GM12878 (cell line): Measurements from ENCODE around the gene OPCML. TPM values are rescaled to one million over a fixed set of nuclear protein-coding genes. Genes with fewer than 3 reads are reported as not detected.

Source experiments
- ATAC-seq: fragments of 200-7000 bp; cut with Tn5 transposase; 3 replicates; pipeline ENCODE4 v1.9.1; 2020; ENCODE audit warnings: mild to moderate bottlenecking, moderate library complexity
- BruUV-seq: library from RNA; stranded (reverse); fragments of 400-500 nt; replicated peaks from 2 replicates; lab custom pipeline; 2021; lab: Mats Ljungman, UMichigan
- CTCF ChIA-PET: fragments of 300-600 bp; sonication (Branson Sonifier 250); formaldehyde crosslinking; extraction: SDS; loops from one replicate; lab custom pipeline; 2021; ENCODE audit warnings: inconsistent platforms; lab: Yijun Ruan, JAX
- POLR2A ChIA-PET: fragments of 350-600 bp; formaldehyde crosslinking; extraction: SDS; loops from one replicate; lab custom pipeline; 2021; ENCODE audit warnings: inconsistent platforms; lab: Charles Lee
- RAD21 ChIA-PET: fragments of 300-600 bp; sonication (Branson Sonifier 250); formaldehyde crosslinking; loops from one replicate; lab custom pipeline; 2023; ENCODE audit warnings: antibody characterized with exemption; ENCODE audit not compliant: unreplicated experiment; lab: Charles Lee
- SMC1A ChIA-PET: fragments of 300-600 bp; sonication (Branson Sonifier 250); formaldehyde crosslinking; loops from one replicate; lab custom pipeline; 2023; ENCODE audit not compliant: unreplicated experiment, uncharacterized antibody; lab: Charles Lee
- DNase-seq: peaks from one replicate; pipeline ENCODE4 v3.0.0-alpha.2; 2011; ENCODE audit warnings: low read depth, low spot score
- FAIRE-seq: peaks from 3 replicates; lab custom pipeline; 2011; peaks lifted over from hg19 to GRCh38; lab: Jason Lieb, UNC
- H2AFZ ChIP-seq: 2 replicates; pipeline ENCODE4 v1.6.0; 2011; ENCODE audit warnings: low read depth, low read length, control low read depth; ENCODE audit not compliant: control insufficient read depth
- H3K27ac ChIP-seq: 2 replicates; pipeline ENCODE4 v1.5.1; 2011; ENCODE audit warnings: control low read depth; ENCODE audit not compliant: control insufficient read depth, insufficient read depth
- H3K27me3 ChIP-seq, 2 experiments: replicated peaks in 1 of 2; 2 replicates each; pipeline versions ENCODE4 v1.6.0 to v1.6.1; 2011; ENCODE audit warnings: low read length in 1 of 2; ENCODE audit not compliant: control insufficient read depth in 2 of 2, insufficient read depth in 2 of 2
- H3K36me3 ChIP-seq, 2 experiments: 2 replicates each; pipeline ENCODE4 v1.5.1; 2011; ENCODE audit warnings: low read length in 1 of 2; ENCODE audit not compliant: control insufficient read depth in 2 of 2, insufficient read depth in 2 of 2
- H3K4me1 ChIP-seq: 2 replicates; pipeline ENCODE4 v1.6.1; 2011; ENCODE audit warnings: mild to moderate bottlenecking, low read length, moderate library complexity, mixed read lengths; ENCODE audit not compliant: control insufficient read depth, insufficient read depth
- H3K4me2 ChIP-seq: 2 replicates; pipeline ENCODE4 v1.6.0; 2011; ENCODE audit warnings: control low read depth; ENCODE audit not compliant: control insufficient read depth, insufficient read depth
- H3K4me3 ChIP-seq: fragments of 200-600 bp; sonication (generic); 2 replicates; pipeline ENCODE4 v1.5.1; 2016
- H3K79me2 ChIP-seq: 2 replicates; pipeline ENCODE4 v1.6.0; 2011; ENCODE audit warnings: low read length; ENCODE audit not compliant: control insufficient read depth, insufficient read depth
- H3K9ac ChIP-seq: 2 replicates; pipeline ENCODE4 v1.8.0; 2011; ENCODE audit warnings: low read length, control low read depth, mixed read lengths; ENCODE audit not compliant: control insufficient read depth, insufficient read depth
- H3K9me3 ChIP-seq: replicated peaks from 3 replicates; pipeline ENCODE4 v1.5.1; 2011; ENCODE audit warnings: mild to moderate bottlenecking, low read length; ENCODE audit not compliant: control insufficient read depth, insufficient read depth
- H4K20me1 ChIP-seq: 2 replicates; pipeline ENCODE4 v1.6.0; 2011; ENCODE audit not compliant: control insufficient read depth, insufficient read depth
- BRCA1 ChIP-seq: IDR thresholded peaks from 2 replicates; pipeline ENCODE4 v1.6.1; 2011; ENCODE audit warnings: low read depth, low read length, improper control_type of control experiment
- CREB1 ChIP-seq: IDR thresholded peaks from 2 replicates; pipeline ENCODE4 v1.6.1; 2012; ENCODE audit warnings: low read depth, mild to moderate bottlenecking, inconsistent platforms
- IRF4 ChIP-seq: IDR thresholded peaks from 2 replicates; pipeline ENCODE4 v1.6.1; 2011; ENCODE audit warnings: low read depth, low read length
- JUND ChIP-seq: IDR thresholded peaks from 2 replicates; pipeline ENCODE4 v1.6.1; 2012; ENCODE audit warnings: low read depth, mild to moderate bottlenecking, low read length, improper control_type of control experiment, moderate library complexity
- NFYA ChIP-seq: IDR thresholded peaks from 2 replicates; pipeline ENCODE4 v1.6.1; 2011; ENCODE audit warnings: low read depth, mild to moderate bottlenecking, low read length, improper control_type of control experiment, borderline replicate concordance
- PAX5 ChIP-seq: IDR thresholded peaks from 2 replicates; pipeline ENCODE4 v1.6.1; 2011; ENCODE audit warnings: low read depth, low read length, borderline replicate concordance
- POLR2AphosphoS2 ChIP-seq: IDR thresholded peaks from 2 replicates; pipeline ENCODE4 v1.6.1; 2011; ENCODE audit warnings: low read depth, mild to moderate bottlenecking, low read length, improper control_type of control experiment, moderate library complexity
- POLR2AphosphoS5 ChIP-seq: IDR thresholded peaks from 2 replicates; pipeline ENCODE4 v1.6.1; 2011; ENCODE audit warnings: mild to moderate bottlenecking, low read length, inconsistent platforms
- PRDM15 ChIP-seq: fragments of 450-650 bp; formaldehyde crosslinking; IDR thresholded peaks from 2 replicates; pipeline ENCODE4 v1.4.0; 2020; ENCODE audit warnings: mild to moderate bottlenecking, moderate library complexity
- RAD21 ChIP-seq: IDR thresholded peaks from 2 replicates; pipeline ENCODE4 v1.6.1; 2011; ENCODE audit warnings: mild to moderate bottlenecking, low read depth, low read length, moderate library complexity; ENCODE audit not compliant: insufficient read depth
- SMAD1 ChIP-seq: fragments of 450-650 bp; IDR thresholded peaks from 2 replicates; pipeline ENCODE4 v1.6.1; 2018; ENCODE audit warnings: mild to moderate bottlenecking, low read depth; ENCODE audit not compliant: partially characterized antibody
- SREBF1 ChIP-seq: IDR thresholded peaks from 2 replicates; pipeline ENCODE4 v1.6.1; 2012; ENCODE audit warnings: mild to moderate bottlenecking, low read length
- SUZ12 ChIP-seq: fragments of 200-600 bp; sonication (generic); IDR thresholded peaks from one replicate; pipeline ENCODE4 v1.6.1; 2018; ENCODE audit warnings: antibody characterized with exemption, mild to moderate bottlenecking; ENCODE audit not compliant: unreplicated experiment
- YBX1 ChIP-seq: fragments of 450-650 bp; IDR thresholded peaks from 2 replicates; pipeline ENCODE4 v1.6.1; 2016; ENCODE audit warnings: antibody characterized with exemption
- ZNF217 ChIP-seq: fragments of 450-650 bp; IDR thresholded peaks from 2 replicates; pipeline ENCODE4 v1.6.1; 2017; ENCODE audit warnings: antibody characterized with exemption, mild to moderate bottlenecking
- WGBS: methylation state at CpG from one replicate; pipeline ENCODE4 v1.1.6; 2016; ENCODE audit warnings: low lambda C conversion rate; ENCODE audit not compliant: insufficient replicate concordance, insufficient coverage; ENCODE audit errors: missing lambda C conversion rate; 5-methylcytosine and 5-hydroxymethylcytosine counted together
- in situ Hi-C: fragments of 300-500 bp; cut with MboI; formaldehyde crosslinking; loops from 9 replicates; pipeline ENCODE4 v1.14.3; 2018; ENCODE audit warnings: mixed read lengths
- intact Hi-C: fragments of 100-400 bp; cut with micrococcal nuclease; formaldehyde crosslinking; loops from one replicate; pipeline ENCODE4 v1.14.2; 2022; ENCODE audit not compliant: unreplicated experiment
- polyA plus RNA-seq, 11 experiments: library from polyadenylated mRNA; depleted of rRNA in 4 of 11; unstranded in 6 of 11; stranded (reverse) in 5 of 11; fragments of >200 nt; fragmentation: Nextera tagmentation in 4 of 11; fragmentation: Illumina TruSeq in 1 of 11; extraction: Ambion mirVana in 4 of 11; extraction: Trizol in 1 of 11; gene quantifications; 1 replicate in 1 of 11; 2 replicates in 10 of 11; pipeline versions ENCODE4 v1.2.1 to v1.2.3, GENCODE V29; 2011 to 2016; ENCODE audit warnings: inconsistent platforms in 2 of 11, missing spikeins in 2 of 11, low read depth in 1 of 11
- total RNA-seq, 4 experiments: library from RNA; depleted of rRNA in 3 of 4; stranded (reverse); fragments of >200 nt in 3 of 4; fragmentation: Illumina TruSeq in 1 of 4; extraction: Trizol in 1 of 4; gene quantifications; 2 replicates each; pipeline versions ENCODE4 v1.2.1 to v1.2.3, GENCODE V29; 2013 to 2021
- TF ChIP-seq, protein P1 (sequence below): fragments of 450-650 bp; formaldehyde crosslinking; IDR thresholded peaks from 2 replicates; pipeline ENCODE4 v1.4.0; 2022; ENCODE audit warnings: mild to moderate bottlenecking, moderate library complexity

OPCML gene
- total and polyA plus RNA-seq, 10 of the 15 experiments (the other 5 are each of a cell fraction or from before 2014, with no cell fraction given) = 0.84 TPM; not detected in 9

DNA sequence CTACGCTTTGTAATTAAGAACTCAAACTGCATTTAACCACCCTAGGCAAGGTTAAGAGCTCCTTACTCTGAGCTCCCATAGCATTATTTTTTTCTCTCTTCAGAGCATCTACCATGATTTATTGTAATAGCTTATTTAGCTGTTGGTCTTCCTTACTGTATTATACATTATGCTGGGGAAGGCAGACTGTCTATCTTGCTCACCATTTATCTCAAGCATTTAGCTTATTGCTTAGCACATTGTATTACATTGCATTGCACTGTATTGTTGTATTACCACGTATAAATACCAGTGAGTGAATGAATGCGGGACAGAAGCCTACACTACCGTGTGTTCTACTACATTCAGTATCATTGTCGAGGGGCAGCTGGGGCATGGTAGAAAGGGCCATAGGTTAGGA lies 324.3 kb downstream of the OPCML start:
- in situ Hi-C loops = no loop called here
- H3K9me3 ChIP-seq = no peaks in the 10 kb centered on the region; the same call in 2 of the 3 replicates
- no peaks in the 10 kb centered on the region for H3K27me3 ChIP-seq
- ChIA-PET CTCF (no interaction called here), RAD21 (no interaction called here), POLR2A (no interaction called here), SMC1A (no interaction called here)
- no peak overlapping the region for H2AFZ ChIP-seq
- no peak overlapping the region for H3K4me3 ChIP-seq
- 60% methylated on average over 5 of the region's 5 CpGs for WGBS
- no peak for TF ChIP-seq CREB1
- no peak for TF ChIP-seq SMAD1
- no peak for TF ChIP-seq ZNF217
- TF ChIP-seq BRCA1 = no peak
- no peak for TF ChIP-seq IRF4
- no peak for TF ChIP-seq JUND
- no peak for TF ChIP-seq POLR2AphosphoS5
- TF ChIP-seq POLR2AphosphoS2 = no peak
- no peak for TF ChIP-seq PAX5
- TF ChIP-seq NFYA = no peak
- TF ChIP-seq RAD21 = no peak
- no peak for TF ChIP-seq YBX1
- TF ChIP-seq, protein P1, sequence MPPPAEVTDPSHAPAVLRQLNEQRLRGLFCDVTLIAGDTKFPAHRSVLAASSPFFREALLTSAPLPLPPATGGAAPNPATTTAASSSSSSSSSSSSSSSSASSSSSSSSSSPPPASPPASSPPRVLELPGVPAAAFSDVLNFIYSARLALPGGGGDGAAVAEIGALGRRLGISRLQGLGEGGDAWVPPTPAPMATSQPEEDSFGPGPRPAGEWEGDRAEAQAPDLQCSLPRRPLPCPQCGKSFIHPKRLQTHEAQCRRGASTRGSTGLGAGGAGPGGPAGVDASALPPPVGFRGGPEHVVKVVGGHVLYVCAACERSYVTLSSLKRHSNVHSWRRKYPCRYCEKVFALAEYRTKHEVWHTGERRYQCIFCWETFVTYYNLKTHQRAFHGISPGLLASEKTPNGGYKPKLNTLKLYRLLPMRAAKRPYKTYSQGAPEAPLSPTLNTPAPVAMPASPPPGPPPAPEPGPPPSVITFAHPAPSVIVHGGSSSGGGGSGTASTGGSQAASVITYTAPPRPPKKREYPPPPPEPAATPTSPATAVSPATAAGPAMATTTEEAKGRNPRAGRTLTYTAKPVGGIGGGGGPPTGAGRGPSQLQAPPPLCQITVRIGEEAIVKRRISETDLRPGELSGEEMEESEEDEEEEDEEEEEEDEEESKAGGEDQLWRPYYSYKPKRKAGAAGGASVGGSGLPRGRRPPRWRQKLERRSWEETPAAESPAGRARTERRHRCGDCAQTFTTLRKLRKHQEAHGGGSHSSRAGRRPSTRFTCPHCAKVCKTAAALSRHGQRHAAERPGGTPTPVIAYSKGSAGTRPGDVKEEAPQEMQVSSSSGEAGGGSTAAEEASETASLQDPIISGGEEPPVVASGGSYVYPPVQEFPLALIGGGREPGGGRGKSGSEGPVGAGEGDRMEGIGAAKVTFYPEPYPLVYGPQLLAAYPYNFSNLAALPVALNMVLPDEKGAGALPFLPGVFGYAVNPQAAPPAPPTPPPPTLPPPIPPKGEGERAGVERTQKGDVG (CRISPR knock-in tag) = no peak
- TF ChIP-seq SREBF1 = no peak
- no peak for TF ChIP-seq SUZ12
- TF ChIP-seq PRDM15 = no peak
- no peak overlapping the region for H3K9ac ChIP-seq
- no peaks in the 10 kb centered on the region for H3K79me2 ChIP-seq
- ATAC-seq (no peak), FAIRE-seq (no peak), DNase-seq (no peak)
- BruUV-seq = no TSS peak
- intact Hi-C loops = no loop called here
- H4K20me1 ChIP-seq = no peaks in the 10 kb centered on the region
- no peak overlapping the region for H3K27ac ChIP-seq
- no peaks in the 10 kb centered on the region for H3K36me3 ChIP-seq
- no peaks in the 10 kb centered on the region for H3K4me1 ChIP-seq
- H3K4me2 ChIP-seq = no peak overlapping the region
